ENCODE measurements around the gene SLC35F2.

DNA sequence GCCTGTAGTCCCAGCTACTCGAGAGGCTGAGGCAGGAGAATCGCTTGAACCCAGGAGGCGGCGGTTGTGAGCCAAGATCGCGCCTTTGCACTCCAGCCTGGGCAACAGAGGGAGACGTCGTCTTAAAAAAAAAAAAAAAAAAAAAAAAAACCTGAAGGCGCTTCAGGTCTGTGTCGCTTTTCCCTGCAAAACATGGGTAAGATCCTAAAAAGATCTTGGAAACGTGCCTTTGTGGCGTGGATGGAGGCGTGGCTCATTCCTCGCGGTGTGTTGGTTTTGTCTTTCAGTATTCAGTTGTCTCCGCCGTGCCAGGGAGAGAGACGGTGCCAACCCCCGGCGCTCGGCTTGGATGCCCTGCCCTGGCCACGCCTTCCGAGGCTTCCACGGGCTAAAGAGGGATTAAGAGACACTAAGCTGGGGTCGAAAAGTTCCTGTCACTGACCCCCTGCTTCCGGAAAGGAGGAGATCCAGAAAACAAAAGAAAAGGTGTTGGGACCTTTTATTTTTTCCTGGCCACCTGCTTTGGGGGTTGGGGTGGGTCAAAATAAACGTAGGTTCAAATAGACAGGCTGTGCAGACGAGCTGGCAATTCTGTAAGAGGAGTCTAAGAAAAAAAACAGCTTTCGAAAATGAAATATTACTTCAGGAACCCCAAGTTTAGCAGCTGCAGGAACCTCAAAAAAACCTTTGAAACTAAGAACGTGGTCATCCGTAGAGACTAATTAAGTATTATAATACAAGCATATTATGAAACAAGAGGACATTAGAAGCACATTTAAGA lies 1.1 kb upstream of the SLC35F2 start:
- no peak for TF ChIP-seq YY1 (IDR thresholded peaks at IDR 0.05; ENCODE audit: insufficient read depth, insufficient read length)
- TF ChIP-seq SUZ12 (IDR thresholded peaks at IDR 0.05; ENCODE audit: extremely low read depth, insufficient read depth, insufficient read length), result no peak

Measured in NT2/D1 (cell line).